RWPE1 (cell line): ENCODE measurements around the gene ARID3B.
"Not testable (repeated sequence)": the region's sequence is repeated elsewhere in the genome, so short reads cannot be mapped to it uniquely, and the experiment has no call there.

Source experiments
- CTCF ChIA-PET: fragments of 350-600 bp; sonication (Branson Sonifier 250); formaldehyde crosslinking; extraction: SDS; loops from one replicate; lab custom pipeline; 2021; lab: Yijun Ruan, JAX
- POLR2A ChIA-PET: fragments of 400-600 bp; formaldehyde crosslinking; extraction: SDS; loops from one replicate; lab custom pipeline; 2020; ENCODE audit warnings: antibody characterized with exemption; ENCODE audit not compliant: low non-redundant PET; lab: Yijun Ruan, JAX
- DNase-seq: peaks from one replicate; pipeline ENCODE4 v3.0.0; 2012; ENCODE audit warnings: low spot score
- H3K27ac ChIP-seq: fragments of 450-650 bp; 2 replicates; pipeline ENCODE4 v1.5.1; 2017
- CTCF ChIP-seq: fragments of 450-650 bp; conservative IDR thresholded peaks from 2 replicates; pipeline ENCODE4 v1.5.1; 2017; ENCODE audit warnings: low read depth, mild to moderate bottlenecking

The ARID3B gene

GRCh38 chr15:74628199-74628598 is 87.2 kb downstream of the ARID3B start:
- H3K27ac ChIP-seq = peak overlapping the region; percentile 45
- ChIA-PET CTCF (interaction anchor here (0.8 kb wide), 1 partner anchor 105 kb away, joined by 5 read pairs; no protein-coding TSS in a partner anchor), POLR2A (no interaction called here)
- no peak for TF ChIP-seq CTCF
- DNase-seq = no peak

GRCh38 chr15:74628949-74629348 is 87.9 kb downstream of the ARID3B start:
- POLR2A ChIA-PET = no interaction called here
- H3K27ac ChIP-seq = peak overlapping the region; percentile 45
- CTCF ChIA-PET = no interaction called here

DNA sequence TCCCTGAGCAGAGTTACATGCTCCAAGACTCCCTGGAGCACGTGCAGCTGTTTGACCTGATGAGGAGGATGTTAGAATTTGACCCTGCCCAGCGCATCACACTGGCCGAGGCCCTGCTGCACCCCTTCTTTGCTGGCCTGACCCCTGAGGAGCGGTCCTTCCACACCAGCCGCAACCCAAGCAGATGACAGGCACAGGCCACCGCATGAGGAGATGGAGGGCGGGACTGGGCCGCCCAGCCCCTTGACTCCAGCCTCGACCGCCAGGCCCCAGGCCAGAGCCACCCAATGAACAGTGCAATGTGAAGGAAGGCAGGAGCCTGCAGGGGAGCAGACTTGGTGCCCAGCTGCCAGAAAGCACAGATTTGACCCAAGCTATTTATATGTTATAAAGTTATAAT is 88.7 kb downstream of the ARID3B start:
- DNase-seq, CTCF ChIA-PET, POLR2A ChIA-PET: not testable (repeated sequence)
- peak overlapping the region; percentile 51 for H3K27ac ChIP-seq

More at GRCh38 chr15:74628949-74629348, 87.9 kb downstream of the ARID3B start:
- TF ChIP-seq CTCF = no peak
- no peak for DNase-seq

DNA sequence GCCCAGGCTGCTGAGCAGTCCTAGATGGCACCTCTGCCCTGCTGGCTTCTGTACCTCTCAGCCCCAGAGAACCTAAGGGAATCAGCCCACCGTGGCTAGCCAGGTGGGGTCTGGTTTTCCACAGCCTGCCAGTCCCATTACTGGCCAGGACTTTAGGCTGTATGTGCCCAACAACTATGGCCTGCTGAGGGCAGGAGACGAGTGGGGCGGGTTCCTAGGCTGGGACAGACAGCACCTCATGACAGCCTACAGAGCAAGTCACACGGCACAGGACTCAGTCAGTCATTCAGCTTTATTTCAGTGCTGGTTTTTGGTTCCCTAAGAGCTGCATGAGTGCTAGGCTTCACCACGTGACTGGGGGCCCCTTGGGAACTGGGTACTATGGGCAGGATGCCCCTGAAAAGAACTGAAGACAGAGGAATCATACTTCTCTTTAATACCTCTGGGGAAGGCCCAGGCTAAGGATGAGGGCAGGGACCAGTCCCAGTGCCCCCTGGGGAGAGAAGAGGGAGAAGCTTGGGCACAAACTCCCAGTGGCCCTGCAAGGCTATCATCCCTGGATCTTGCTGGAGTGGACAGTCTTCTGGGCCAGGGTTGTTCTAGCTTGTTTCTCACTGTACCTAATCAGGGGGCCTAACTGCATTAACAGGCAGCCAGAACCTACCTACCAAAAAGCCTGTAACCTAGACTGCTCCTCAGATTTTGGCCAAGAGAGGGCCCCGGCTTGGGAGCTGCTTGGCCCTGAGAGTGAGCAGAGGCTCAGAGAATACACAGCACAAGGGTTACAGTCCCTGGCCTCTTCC is 89.5 kb downstream of the ARID3B start:
- H3K27ac ChIP-seq = peak overlapping the region; percentile 51
- no peak for DNase-seq
- POLR2A ChIA-PET = no interaction called here
- no peak for TF ChIP-seq CTCF
- CTCF ChIA-PET = interaction anchor here (0.6 to 14.2 kb wide), 7 partner anchors 8 to 255 kb away, joined by 3 to 258 read pairs (median 5); no protein-coding TSS in a partner anchor

- POLR2A ChIA-PET = no interaction called here
- no peak for DNase-seq
- no peak for TF ChIP-seq CTCF
- H3K27ac ChIP-seq = peak overlapping the region; percentile 51
- CTCF ChIA-PET = interaction anchor here (0.6 to 14.2 kb wide), 14 partner anchors 9 to 259 kb away, joined by 3 to 258 read pairs (median 4); no protein-coding TSS in a partner anchor
Observed at GRCh38 chr15:74631087-74631385, 90.0 kb downstream of the ARID3B start.

DNA sequence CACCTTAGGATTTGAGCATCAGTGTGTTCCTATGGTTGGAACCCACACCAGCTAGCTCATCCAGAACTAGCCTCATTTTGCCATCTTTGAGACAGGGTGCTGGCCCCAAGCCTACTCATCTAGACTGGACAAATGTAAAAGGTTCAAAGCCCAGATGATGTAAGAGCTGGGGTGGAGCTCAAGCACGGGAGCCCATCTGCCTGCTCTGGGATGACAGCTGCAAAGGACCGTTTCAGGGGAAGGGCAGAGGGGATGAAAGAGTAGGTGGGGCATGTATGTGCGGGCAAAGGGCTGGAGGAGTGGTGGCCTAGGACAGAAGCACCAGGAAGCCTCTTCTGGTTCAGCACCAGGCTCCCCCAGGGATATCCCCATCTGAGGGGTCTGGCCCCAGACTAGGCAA is 90.4 kb downstream of the ARID3B start:
- ChIA-PET POLR2A (no interaction called here), CTCF (interaction anchor here (0.6 to 14.2 kb wide), 22 partner anchors 9 to 356 kb away, joined by 3 to 258 read pairs (median 4); no protein-coding TSS in a partner anchor)
- no peak for DNase-seq
- TF ChIP-seq CTCF = no peak
- peak overlapping the region; percentile 51 for H3K27ac ChIP-seq
